GM18519 (cell line): ENCODE measurements around the gene NTRK1.
A peak's percentile ranks its signal among the peaks of the same experiment; 100 is the strongest.

Experiments used
- ATAC-seq: cut with Tn5 transposase; IDR thresholded peaks from one replicate; pipeline ENCODE4 v1.9.1; 2021; ENCODE audit warnings: mild to moderate bottlenecking, moderate library complexity; ENCODE audit not compliant: unreplicated experiment, low FRiP score

The NTRK1 gene

DNA sequence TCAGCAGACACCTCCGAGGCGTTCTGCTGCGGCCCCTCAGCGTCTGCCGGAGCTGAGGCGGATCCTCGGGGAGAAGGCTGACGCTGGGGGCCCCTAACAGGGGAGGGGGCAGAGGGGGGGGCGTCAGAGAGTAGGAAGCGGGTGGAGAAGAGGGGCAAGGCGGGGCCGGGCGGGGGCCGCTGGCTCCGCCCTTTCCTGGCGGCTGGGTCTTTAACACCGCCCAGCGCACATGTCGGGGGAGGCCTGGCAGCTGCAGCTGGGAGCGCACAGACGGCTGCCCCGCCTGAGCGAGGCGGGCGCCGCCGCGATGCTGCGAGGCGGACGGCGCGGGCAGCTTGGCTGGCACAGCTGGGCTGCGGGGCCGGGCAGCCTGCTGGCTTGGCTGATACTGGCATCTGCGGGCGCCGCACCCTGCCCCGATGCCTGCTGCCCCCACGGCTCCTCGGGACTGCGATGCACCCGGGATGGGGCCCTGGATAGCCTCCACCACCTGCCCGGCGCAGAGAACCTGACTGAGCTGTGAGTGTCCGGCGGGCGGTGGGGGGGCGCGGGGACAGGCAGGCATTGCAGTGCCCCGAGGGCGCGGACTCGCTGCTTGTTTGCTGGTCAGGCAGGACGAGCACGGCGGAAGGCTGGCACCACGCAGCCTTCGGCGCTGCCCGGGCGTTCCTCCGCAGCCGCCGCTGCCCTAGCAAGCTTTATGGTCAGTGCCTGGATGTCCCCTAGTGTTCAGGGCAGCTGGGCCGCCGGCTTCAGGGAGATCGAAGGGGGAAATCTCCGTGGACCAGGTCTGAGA, at the start of gene NTRK1:
NTRK1 (plus strand) TSS at position 238 of the 796 bp plus-strand sequence; CDS start at position 308, 70 bp downstream.
- ATAC-seq = no peak

DNA sequence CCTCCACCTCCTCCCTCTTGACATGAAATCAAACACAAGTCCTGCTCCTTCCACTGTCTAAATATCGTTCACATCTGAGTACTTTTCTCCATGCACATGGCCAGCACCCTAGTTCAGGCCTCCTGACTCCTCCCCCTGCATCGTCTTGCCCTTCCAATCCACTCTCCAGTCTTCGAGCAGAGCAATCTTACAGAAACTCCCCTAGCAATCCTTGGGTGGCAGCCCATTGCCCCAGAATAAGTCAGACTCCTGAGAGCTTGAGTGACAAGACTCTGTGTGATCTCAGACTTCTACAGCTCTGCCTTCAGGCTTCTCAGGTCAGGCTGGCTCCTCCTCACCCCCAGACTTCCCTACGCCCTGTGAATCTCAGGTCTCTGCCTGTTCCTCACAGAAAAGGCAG, 49.5 kb upstream of the NTRK1 start:
- ATAC-seq = no peak

DNA sequence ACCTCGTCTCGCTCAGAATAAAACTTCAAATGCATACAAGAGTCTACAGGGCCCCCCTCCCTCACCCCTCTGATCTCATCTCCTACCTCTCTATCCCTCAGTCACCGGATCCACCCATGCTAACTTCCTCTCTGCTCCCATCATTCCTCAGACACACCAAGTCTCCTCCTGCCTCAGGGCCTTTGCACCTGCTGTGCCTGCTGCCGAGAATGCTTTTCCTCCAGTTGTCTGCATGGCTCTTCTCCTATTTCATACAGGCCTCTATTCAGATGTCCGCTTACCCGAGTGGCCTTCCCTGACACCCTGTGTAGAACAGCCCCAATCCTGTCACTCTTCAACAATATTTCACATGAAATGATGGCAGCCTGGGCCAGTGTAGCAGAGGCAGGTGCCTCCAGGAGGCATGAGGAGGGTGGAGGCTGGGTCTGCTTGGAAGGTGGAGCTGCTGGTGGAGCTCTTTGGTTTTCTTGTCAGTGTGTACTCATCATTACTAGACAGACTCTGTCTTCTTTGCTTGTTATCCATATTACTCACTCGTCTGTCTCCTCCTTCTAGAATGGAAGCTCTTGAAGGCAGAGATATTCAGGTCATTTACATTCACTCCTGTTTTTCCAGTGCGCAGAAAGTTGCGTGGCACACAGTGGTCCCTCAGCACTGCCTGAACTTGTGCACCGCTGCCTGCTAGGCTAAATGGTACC, 48.2 kb upstream of the NTRK1 start:
- ATAC-seq = no peak

DNA sequence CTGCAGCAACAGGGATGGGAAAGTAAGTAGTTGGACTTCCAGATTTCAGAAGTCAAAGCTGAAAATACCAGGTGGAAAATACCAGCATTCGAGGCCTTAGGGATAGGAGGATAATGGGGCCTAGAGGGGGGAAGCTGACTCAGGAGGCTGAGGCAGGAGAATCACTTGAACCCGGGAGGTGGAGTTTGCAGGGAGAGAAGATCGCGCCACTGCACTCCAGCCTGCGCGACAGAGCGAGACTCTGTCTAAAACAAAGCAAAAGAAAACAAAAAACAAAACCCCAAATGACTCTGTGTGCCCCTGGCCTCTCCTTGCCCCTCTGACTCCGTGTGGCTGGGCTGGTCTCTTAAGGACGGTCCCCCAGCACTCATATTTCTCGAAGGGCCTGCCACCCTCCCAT, 47.4 kb upstream of the NTRK1 start:
- ATAC-seq = no peak

DNA sequence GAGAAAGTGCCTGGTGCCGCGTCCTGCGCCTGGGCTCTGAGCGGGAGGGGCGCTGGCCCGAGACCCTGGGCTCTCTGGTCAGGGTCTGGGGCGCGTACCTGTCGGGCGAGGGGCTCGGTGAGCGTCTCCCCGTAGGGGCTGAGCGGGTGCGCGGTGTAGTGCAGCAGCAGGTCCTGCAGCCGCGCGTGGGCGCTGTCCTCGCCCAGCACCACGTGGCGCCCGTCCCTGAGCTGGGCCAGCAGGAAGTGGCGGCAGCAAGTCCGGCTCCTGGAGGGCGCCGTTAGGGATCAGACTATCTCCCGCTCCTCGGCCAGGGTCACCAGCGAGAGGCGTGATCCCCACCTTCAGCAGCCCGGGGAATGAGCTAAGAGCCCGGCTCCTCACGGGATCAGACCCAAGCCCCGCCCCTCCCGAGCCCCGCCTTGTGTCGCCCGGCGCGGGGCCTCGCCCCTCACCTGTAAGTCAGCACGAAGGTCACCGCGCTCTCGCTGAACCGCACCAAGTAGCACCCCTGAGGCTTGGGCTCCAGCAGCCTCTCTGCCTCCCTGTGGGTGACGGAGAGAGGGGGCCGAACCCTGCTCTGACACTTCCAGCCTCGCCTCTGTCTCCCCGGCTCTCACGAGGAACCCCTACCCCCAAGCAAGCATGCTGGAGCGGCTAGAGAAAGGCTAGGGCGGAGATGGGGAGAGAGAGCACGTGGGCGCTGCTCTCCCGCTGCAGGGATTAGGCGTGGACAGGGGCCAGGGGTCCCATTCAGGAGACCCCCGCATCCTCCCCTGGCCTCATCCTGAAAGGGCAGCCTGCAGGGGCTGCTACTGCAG, 46.7 kb upstream of the NTRK1 start:
- ATAC-seq = no peak

DNA sequence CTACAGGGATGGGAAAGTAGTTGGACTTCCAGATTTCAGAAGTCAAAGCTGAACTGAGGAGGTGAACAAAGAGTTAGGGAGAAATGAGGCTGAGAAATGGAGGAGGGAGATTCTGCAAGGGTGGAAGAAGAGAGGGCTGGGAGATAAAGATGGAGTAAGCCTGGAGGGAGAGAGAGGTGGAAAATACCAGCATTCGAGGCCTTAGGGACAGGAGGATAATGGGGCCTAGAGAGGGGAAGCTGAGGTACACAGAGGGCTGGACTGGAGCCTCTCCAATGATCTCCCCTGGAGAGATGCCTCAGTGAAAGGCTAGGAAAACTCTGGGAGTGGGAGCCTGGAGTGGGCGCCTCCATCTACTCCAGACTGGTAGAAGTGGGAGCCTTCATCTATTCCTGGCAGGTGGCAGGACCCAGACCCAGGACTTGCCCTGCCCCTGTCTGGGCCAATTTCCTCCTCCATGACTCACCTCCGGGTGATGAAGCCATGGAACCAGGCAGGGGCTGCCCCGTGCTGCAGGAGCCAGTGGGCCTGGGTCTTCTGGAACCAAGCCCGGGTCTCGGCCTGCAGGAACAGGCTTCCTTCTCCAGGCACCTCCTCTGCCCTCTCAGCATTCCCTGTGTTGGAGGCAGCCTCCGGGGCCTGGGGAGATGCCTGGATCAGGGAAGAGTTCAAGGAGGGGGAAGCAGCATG, 45.9 kb upstream of the NTRK1 start:
- ATAC-seq = no peak

DNA sequence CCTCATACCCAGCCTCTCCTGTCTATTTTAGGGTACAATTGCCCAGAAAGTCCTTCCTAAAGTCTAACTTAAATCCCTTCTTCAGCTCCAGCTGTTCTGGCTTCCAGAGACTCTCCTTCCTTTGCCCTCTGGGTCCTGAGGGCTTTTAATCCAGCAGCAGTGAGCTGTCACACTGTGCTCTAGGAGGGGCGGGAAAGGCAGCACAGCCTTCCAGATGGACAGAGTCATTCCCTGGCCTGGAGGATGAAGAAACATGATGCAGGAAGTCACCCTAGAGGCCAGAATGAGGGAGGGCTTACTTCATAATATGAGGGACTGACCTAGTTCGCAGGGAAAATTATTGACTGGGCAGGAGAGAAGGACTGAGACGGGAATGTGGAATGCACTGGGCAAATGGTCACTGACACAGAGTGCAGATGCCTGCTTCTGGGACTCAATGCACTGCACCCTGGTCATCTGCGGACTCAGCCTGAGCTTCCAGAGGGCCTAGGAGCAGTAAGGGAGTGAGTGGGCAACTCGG, 45.3 kb upstream of the NTRK1 start:
- no peak for ATAC-seq

DNA sequence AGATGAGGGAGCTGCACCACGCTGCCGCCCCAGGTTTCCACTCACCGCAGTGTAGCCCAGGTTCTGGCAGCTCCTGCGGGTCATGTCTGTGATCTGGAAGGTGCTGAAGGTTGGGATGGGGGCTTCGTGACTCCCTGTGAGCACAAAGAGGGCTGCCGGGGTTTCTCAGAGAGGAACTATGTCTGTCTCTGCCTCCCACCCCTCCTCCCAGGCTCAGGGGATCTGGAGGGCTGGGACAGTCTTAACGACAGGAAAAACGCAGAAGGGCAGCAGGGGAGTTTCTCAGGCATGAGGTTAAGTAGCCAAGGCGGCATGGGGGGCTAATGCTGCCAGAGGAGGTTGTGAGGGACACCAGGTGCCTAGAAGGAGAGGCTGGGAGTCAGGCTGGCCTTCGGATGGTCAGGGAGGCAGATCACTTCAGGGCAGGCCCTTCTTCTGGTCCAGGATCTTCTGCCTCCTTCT, 44.7 kb upstream of the NTRK1 start:
- no peak for ATAC-seq

DNA sequence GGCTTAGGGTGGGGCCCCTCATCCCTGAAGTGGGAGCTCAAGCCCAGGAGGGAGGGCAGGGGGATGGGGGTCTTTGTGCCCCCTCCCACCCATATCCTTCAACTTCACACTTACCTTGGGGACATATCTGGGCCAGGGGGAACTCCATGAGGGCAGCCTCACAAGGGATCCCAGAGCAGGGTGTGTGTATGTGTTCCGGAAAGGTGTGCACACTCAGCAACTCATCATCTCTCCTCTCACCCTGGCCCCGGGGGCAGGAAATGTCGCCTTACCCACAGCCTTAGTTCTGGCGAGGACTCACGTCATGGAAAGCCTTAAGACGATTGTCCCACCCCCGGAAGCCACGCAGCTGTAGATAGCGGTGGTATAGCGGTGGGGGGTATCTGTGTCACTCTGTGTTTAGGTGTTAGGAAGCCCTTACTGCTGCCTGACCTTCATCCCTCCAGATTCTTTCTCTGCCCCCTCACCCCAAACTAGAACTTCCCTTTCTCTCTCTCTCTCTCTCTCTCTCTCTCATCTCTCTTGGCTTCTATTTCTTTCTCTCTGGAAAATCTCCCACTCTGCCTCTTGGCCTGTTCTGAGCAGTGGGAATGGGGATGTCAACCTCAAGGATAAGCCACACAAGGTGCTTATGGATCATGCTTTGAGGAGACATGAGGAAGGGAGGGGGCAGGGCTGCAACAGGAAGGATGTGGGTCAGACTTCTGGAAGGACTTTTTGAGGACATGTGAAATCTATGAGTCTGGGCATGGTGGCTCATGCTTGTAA, 43.9 kb upstream of the NTRK1 start, which contains the start of gene SH2D2A:
SH2D2A (minus strand) TSS at position 288 of the 768 bp plus-strand sequence; CDS start at position 148, 140 bp downstream.
- ATAC-seq = peak; percentile 64

DNA sequence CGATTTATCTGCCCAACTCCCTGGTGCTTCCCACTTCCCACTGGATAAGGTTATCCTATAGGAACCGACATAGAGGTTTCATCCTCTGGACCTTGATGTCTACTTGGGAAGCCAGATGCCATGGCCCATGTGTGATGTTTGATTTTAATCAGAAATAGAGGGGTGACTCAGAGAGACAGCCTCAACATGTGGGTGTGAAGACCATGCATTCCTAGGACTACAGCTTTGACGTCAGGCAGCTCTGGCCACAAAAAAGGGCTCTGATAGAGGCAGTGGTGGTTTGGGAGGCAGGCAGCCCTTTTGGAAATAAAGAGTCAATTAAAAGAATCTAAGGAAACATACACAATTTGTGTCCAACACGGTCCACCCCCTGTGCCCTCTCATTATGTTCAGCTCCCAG, 38.9 kb upstream of the NTRK1 start:
- ATAC-seq = no peak

DNA sequence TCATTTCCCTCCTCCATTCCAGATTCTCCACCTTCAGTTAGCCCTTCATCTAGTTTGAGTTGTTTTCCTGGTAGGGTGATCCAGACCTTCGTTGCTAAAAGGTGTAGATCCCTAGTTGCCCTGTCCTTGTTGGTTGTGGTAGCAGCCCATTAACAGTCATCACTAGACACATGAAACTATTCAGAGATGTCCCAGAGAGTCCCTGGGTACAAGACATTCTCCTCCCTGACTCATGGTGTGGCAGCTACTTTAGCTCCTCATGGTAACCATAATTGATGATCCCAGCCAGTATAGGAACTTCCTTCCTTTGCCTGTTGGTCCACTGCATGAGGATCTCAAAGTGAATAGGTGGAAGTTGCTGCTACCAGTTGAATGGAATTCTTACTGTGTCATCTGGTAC, 38.0 kb upstream of the NTRK1 start:
- no peak for ATAC-seq

DNA sequence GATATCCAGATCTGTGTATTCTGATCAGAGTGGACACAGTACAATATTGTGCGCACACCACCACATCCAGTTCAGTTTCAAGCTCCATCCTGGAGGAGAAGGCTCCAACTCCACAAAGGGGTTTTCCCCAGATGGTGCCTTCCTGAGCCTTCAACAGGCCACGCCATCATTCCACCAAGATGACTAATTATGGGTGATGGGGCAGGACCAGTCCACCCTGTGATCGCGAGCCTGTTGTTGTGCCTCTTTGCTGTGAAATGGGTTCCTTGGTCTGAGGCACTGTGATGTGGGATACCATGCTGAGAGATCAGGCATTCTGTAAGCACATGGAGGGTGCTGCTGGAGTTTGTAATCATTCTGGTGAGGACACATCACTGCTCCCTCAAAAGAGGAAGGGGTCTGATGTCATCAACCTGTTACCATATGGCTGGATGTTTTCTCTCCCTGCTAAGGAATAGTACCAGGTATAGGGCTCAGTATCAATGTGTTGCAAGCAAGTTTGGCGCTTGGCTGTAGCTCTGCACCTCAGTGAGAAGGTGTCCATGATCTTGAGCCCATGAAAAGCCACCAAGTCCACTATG, 37.4 kb upstream of the NTRK1 start:
- ATAC-seq = no peak

DNA sequence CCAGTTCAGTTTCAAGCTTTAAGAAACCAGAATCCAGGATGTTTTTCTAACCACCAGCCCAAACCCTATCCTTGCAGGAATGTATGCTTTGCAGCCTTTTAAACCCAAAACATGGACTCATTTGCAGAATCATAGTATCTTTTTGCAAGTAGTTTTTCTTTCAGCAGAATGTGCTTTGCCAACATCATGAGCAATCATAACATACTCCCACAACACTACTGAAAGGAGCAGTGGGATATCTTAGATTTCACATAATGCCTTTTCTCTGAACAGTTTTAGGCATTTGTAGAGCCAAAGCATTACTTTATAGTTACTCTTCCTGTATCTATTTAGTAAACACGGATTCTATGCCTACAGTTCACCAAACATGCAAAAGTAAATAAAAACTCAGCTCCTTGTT, 34.0 kb upstream of the NTRK1 start:
- no peak for ATAC-seq

DNA sequence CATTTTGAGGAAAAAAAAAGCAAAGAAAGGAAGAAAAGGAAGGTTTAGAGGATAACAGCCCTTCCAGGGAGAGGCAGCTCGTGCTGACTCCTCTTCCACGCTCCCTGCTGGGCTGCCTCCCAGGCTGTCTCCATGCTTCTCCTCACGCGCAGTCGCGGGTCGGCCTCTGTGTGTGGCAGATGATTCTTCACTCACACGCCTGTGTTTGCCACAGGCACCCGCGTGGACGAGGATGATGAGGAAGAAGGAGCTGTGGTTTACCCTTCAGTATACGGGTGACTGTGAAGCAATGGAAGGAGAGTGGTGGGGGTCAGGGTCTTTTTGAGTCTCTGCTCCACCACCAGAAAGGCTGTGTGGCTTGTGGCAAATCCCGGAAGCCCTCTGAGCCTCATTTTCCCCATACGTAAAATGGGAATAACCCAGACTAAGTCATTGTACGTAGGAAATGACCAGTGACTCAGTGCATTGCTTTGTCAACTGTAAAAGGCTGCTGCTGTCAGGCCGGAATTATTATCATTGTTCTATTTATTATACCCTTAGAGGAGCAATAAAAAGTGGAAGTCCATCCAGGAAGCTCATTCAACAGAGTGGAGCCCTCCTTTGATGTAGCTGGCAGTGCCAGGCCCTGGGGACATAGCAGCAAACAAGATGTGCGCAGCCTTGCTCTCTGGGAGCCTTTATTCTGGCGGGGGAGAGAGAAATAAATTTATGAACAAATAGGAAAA, 32.1 kb upstream of the NTRK1 start:
- ATAC-seq = no peak

DNA sequence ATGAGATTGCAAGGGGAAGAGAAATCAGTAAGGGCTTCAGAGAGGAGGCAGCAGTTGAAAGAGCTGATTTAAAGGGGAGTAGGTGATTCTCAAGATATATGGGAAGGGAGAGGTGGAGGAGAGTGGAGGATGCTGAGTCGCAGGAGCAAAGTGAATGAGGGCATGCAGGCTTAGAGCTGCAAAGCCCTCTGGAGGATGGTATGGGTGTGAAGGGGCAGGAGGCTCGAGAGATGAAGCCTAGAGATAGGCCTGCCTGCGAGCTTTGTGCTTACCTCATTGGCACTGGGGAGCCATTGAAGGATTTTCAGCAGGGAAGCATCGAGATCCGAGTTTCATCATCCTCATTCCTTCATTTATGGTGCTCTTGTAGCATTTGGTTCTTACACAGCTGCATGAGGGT, 28.2 kb upstream of the NTRK1 start:
- no peak for ATAC-seq

DNA sequence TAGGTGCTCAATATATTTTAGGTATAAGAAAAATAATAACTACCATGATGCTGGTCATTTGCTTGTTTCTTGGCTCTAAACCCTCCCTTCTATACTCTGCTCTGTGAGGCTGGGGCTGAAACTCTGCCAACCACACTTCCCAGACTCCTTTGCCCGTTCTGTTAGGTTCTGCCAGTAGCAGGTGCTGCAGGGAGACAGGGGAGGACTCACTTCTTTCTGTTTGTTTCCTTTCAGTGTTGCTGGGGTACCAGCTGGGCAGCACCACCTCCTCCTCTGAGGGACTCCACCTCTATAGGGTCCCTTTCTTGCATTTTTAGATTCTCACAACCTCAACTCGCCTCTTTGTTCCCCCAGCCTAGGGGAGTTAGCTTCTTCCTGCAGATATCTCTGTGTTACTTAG, 27.1 kb upstream of the NTRK1 start:
- no peak for ATAC-seq

DNA sequence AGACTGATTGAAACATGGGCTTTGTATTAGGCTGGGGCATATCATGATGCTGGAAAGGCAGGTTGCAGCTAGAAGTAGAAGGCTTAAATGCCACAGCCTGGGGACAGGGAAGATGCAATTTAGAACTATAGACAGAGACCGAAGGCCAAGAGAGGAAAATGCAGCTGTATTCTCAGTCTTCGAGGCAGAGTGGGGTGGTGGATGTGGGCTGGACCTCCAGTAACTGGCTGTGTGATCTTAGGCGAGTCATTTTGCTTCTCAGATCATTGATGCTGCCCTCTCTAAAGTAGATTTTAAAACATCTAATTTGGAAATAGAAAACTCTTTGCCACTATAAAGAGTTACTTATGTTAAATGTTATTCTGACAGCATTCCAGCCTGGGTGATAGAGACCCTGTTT, 26.3 kb upstream of the NTRK1 start:
- ATAC-seq = no peak

DNA sequence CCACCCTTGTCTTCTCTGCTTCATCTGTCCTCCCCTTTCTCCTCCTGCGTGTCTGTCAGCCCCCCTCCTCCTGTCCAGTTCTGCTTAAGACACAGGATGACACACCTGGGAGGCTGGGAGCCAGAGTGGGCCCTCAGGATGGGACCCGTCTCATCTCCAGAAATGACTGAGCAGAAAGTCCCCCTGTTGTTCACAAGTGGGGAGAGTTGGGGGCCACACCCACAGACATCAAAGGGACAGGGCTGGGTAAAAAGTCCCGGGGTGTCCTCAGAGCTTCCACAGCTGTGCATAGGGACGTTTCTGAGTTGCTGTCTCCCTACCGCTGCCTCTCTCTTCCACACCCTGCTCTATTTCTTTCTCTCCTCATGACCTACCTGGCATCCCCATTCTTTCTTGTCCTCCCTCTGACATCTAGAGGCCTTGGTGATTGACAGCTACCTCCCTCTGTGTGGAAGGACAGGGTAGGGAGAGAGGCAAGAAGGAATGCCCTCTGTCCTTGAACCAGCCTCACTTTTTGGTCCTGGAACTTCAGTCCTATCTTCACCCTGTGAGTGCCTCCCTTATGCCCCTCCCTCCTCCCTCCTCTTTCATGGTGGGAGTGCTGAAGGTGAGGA, 24.5 kb upstream of the NTRK1 start:
- no peak for ATAC-seq
